Neural progenitor cell (in vitro differentiated cells): ENCODE results near the gene PMFBP1. TPM values are rescaled to one million over a fixed set of nuclear protein-coding genes. Genes with fewer than 3 reads are reported as not detected.

ENCODE experiments used
- DNase-seq: peaks from one replicate; pipeline ENCODE4 v3.0.0-alpha.2; 2016; ENCODE audit warnings: low spot score
- H2AFZ ChIP-seq: fragments of 200-600 bp; sonication (generic); replicated peaks from 2 replicates; pipeline ENCODE4 v1.6.1; 2016; ENCODE audit warnings: antibody characterized with exemption
- H3F3A ChIP-seq: fragments of 200-600 bp; sonication (generic); 2 replicates; pipeline ENCODE4 v1.6.1; 2016; ENCODE audit warnings: antibody characterized with exemption, low read depth
- H3K27ac ChIP-seq: fragments of 200-600 bp; sonication (generic); 2 replicates; pipeline ENCODE4 v1.5.1; 2016; ENCODE audit warnings: mild to moderate bottlenecking
- H3K27me3 ChIP-seq: fragments of 200-600 bp; sonication (generic); 2 replicates; pipeline ENCODE4 v1.6.1; 2016; ENCODE audit warnings: mild to moderate bottlenecking, moderate library complexity
- H3K36me3 ChIP-seq: fragments of 200-600 bp; sonication (generic); 2 replicates; pipeline ENCODE4 v1.5.1; 2016
- H3K4me1 ChIP-seq: fragments of 200-600 bp; sonication (generic); 2 replicates; pipeline ENCODE4 v1.6.1; 2016; ENCODE audit warnings: mixed run types
- H3K4me2 ChIP-seq: fragments of 200-600 bp; sonication (generic); 2 replicates; pipeline ENCODE4 v1.6.1; 2016
- H3K4me3 ChIP-seq: fragments of 200-600 bp; sonication (generic); 2 replicates; pipeline ENCODE4 v1.5.1; 2016
- H3K79me2 ChIP-seq: fragments of 200-600 bp; sonication (generic); 2 replicates; pipeline ENCODE4 v1.6.1; 2016; ENCODE audit warnings: low read depth
- H3K9ac ChIP-seq: fragments of 200-600 bp; sonication (generic); 2 replicates; pipeline ENCODE4 v1.6.1; 2016
- H3K9me3 ChIP-seq: fragments of 200-600 bp; sonication (generic); 2 replicates; pipeline ENCODE4 v1.5.1; 2016; ENCODE audit warnings: low read depth
- H4K20me1 ChIP-seq: fragments of 200-600 bp; sonication (generic); 2 replicates; pipeline ENCODE4 v1.6.1; 2016; ENCODE audit warnings: low read depth
- H3K27ac Mint-ChIP-seq: 3 replicates; pipeline ENCODE4 v1.8.0; 2021; ENCODE audit warnings: mixed read lengths
- H3K27me3 Mint-ChIP-seq: 2 replicates; pipeline ENCODE4 v1.8.0; 2022; ENCODE audit warnings: low read depth, mild to moderate bottlenecking, inconsistent platforms, moderate library complexity, mixed read lengths; ENCODE audit not compliant: insufficient read depth
- H3K36me3 Mint-ChIP-seq: 3 replicates; pipeline ENCODE4 v1.8.0; 2021; ENCODE audit warnings: mixed read lengths
- H3K4me1 Mint-ChIP-seq: 3 replicates; pipeline ENCODE4 v1.8.0; 2021; ENCODE audit warnings: mixed read lengths
- H3K4me3 Mint-ChIP-seq: 3 replicates; pipeline ENCODE4 v1.8.0; 2021; ENCODE audit warnings: mild to moderate bottlenecking, moderate library complexity, mixed read lengths
- H3K9me3 Mint-ChIP-seq: 3 replicates; pipeline ENCODE4 v1.8.0; 2020; ENCODE audit warnings: mixed read lengths
- CTCF ChIP-seq: fragments of 200-600 bp; sonication (generic); IDR thresholded peaks from 2 replicates; pipeline ENCODE4 v1.5.1; 2017; ENCODE audit warnings: antibody characterized with exemption, mild to moderate bottlenecking
- EZH2 ChIP-seq: fragments of 200-600 bp; sonication (generic); IDR thresholded peaks from 2 replicates; pipeline ENCODE4 v1.6.1; 2017; ENCODE audit warnings: antibody characterized with exemption, mild to moderate bottlenecking, moderate library complexity
- EZH2phosphoT487 ChIP-seq: fragments of 200-600 bp; sonication (generic); IDR thresholded peaks from 2 replicates; pipeline ENCODE4 v1.6.1; 2017; ENCODE audit warnings: antibody characterized with exemption
- total RNA-seq: library from RNA; depleted of rRNA; stranded (reverse); fragments of >200 nt; gene quantifications from 2 replicates; pipeline ENCODE4 v1.2.3, GENCODE V29; 2015; ENCODE audit warnings: low replicate concordance

Gene PMFBP1
- total RNA-seq, 1 donor from 2014 or later, result 12.8 TPM

GRCh38 chr16:72188541-72188940 is 16.6 kb upstream of the PMFBP1 start:
- H4K20me1 ChIP-seq, result no peaks in the 10 kb centered on the region
- H3K9me3 Mint-ChIP-seq, result peaks cover 3% of the 10 kb centered on the region
- DNase-seq, result no peak
- no peaks in the 10 kb centered on the region for H3K4me1 ChIP-seq
- no peak overlapping the region for H3K27ac ChIP-seq
- TF ChIP-seq CTCF (no peak), EZH2 (no peak), EZH2phosphoT487 (no peak)
- H3K27ac Mint-ChIP-seq, result no peak overlapping the region
- H2AFZ ChIP-seq, result no peak overlapping the region
- H3K79me2 ChIP-seq, result no peaks in the 10 kb centered on the region
- no peak overlapping the region for H3K4me3 ChIP-seq
- H3F3A ChIP-seq, result no peaks in the 10 kb centered on the region
- H3K36me3 Mint-ChIP-seq, result no peaks in the 10 kb centered on the region
- no peak overlapping the region for H3K4me2 ChIP-seq
- H3K4me1 Mint-ChIP-seq, result no peaks in the 10 kb centered on the region
- no peaks in the 10 kb centered on the region for H3K27me3 ChIP-seq
- H3K9me3 ChIP-seq, result no peaks in the 10 kb centered on the region
- no peak overlapping the region for H3K9ac ChIP-seq
- H3K4me3 Mint-ChIP-seq, result no peak overlapping the region
- H3K36me3 ChIP-seq, result no peaks in the 10 kb centered on the region
- H3K27me3 Mint-ChIP-seq, result peaks cover 2% of the 10 kb centered on the region

GRCh38 chr16:72187551-72187950 is 15.6 kb upstream of the PMFBP1 start:
- Histone ChIP-seq H3F3A (no peaks in the 10 kb centered on the region), H4K20me1 (no peaks in the 10 kb centered on the region), H3K9ac (no peak overlapping the region), H3K4me3 (no peak overlapping the region), H3K27me3 (no peaks in the 10 kb centered on the region), H3K4me2 (no peak overlapping the region), H3K27ac (no peak overlapping the region), H3K4me1 (no peaks in the 10 kb centered on the region), H3K36me3 (no peaks in the 10 kb centered on the region), H3K9me3 (no peaks in the 10 kb centered on the region), H2AFZ (no peak overlapping the region), H3K79me2 (no peaks in the 10 kb centered on the region)
- DNase-seq, result no peak
- no peak overlapping the region for H3K27ac Mint-ChIP-seq
- H3K4me1 Mint-ChIP-seq, result no peaks in the 10 kb centered on the region
- peaks cover 3% of the 10 kb centered on the region for H3K9me3 Mint-ChIP-seq
- H3K36me3 Mint-ChIP-seq, result no peaks in the 10 kb centered on the region
- no peak overlapping the region for H3K4me3 Mint-ChIP-seq
- no peak for TF ChIP-seq EZH2phosphoT487
- TF ChIP-seq EZH2, result no peak
- no peak for TF ChIP-seq CTCF
- H3K27me3 Mint-ChIP-seq, result peaks cover 4% of the 10 kb centered on the region

- TF ChIP-seq EZH2phosphoT487 (no peak), EZH2 (no peak), CTCF (no peak)
- Mint-ChIP-seq H3K27ac (no peak overlapping the region), H3K36me3 (no peaks in the 10 kb centered on the region), H3K4me1 (no peaks in the 10 kb centered on the region), H3K9me3 (no peaks in the 10 kb centered on the region), H3K4me3 (no peak overlapping the region), H3K27me3 (peaks cover 4% of the 10 kb centered on the region)
- Histone ChIP-seq H3K36me3 (no peaks in the 10 kb centered on the region), H2AFZ (no peak overlapping the region), H3K9me3 (no peaks in the 10 kb centered on the region), H3K27ac (no peak overlapping the region), H3K9ac (no peak overlapping the region), H3K27me3 (no peaks in the 10 kb centered on the region), H3K4me2 (no peak overlapping the region), H3K79me2 (no peaks in the 10 kb centered on the region), H3F3A (no peaks in the 10 kb centered on the region), H3K4me1 (no peaks in the 10 kb centered on the region), H3K4me3 (no peak overlapping the region), H4K20me1 (no peaks in the 10 kb centered on the region)
- DNase-seq, result no peak
These were observed 11.0 kb upstream of the PMFBP1 start for GRCh38 chr16:72182976-72183375.
